ENCODE data around the gene CDKL4.

- TF ChIP-seq, protein P1, sequence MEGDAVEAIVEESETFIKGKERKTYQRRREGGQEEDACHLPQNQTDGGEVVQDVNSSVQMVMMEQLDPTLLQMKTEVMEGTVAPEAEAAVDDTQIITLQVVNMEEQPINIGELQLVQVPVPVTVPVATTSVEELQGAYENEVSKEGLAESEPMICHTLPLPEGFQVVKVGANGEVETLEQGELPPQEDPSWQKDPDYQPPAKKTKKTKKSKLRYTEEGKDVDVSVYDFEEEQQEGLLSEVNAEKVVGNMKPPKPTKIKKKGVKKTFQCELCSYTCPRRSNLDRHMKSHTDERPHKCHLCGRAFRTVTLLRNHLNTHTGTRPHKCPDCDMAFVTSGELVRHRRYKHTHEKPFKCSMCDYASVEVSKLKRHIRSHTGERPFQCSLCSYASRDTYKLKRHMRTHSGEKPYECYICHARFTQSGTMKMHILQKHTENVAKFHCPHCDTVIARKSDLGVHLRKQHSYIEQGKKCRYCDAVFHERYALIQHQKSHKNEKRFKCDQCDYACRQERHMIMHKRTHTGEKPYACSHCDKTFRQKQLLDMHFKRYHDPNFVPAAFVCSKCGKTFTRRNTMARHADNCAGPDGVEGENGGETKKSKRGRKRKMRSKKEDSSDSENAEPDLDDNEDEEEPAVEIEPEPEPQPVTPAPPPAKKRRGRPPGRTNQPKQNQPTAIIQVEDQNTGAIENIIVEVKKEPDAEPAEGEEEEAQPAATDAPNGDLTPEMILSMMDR (IDR thresholded peaks at IDR 0.05; ENCODE audit: low read depth, low read length) = no peak
- no peak for TF ChIP-seq EZH2phosphoT487 (IDR thresholded peaks at IDR 0.05; ENCODE audit: low read depth)
Measured at GRCh38 chr2:39234754-39235153, 9.0 kb downstream of the CDKL4 start.
